ENCODE results near the gene PRICKLE3. TPM values are rescaled to one million over a fixed set of nuclear protein-coding genes. Genes with fewer than 3 reads are reported as not detected.
"Not testable (repeated sequence)": the region's sequence is repeated elsewhere in the genome, so short reads cannot be mapped to it uniquely, and the experiment has no call there.

The PRICKLE3 gene
- polyA plus RNA-seq, 3 donors from 2014 or later: 2.1 to 4.1 TPM; not detected in 1

GRCh38 chrX:49155243-49155899, 30.8 kb downstream of the PRICKLE3 start:
- Mint-ChIP-seq H3K4me1 (peaks cover 12 to 16% of the 10 kb centered on the region in 2 donors), H3K27ac (peak overlapping the region; percentile 89 to 97 (median 92)), H3K9me3 (no peaks in the 10 kb centered on the region), H3K36me3 (no peaks in the 10 kb centered on the region), H3K27me3 (ENCODE audit: low read depth in 3 of 3) (peaks cover 2 to 13% (median 5%) of the 10 kb centered on the region in 3 donors), H3K4me3 (peak overlapping the region; percentile 89 to 92 (median 92))
- DNase-seq: peak in 2 of 3 donors; percentile 25 to 31

GRCh38 chrX:49153467-49153866, 32.7 kb downstream of the PRICKLE3 start:
- Mint-ChIP-seq H3K36me3 (no peaks in the 10 kb centered on the region), H3K4me3 (no peak overlapping the region), H3K9me3 (no peaks in the 10 kb centered on the region), H3K27ac (no peak overlapping the region), H3K27me3 (ENCODE audit: low read depth in 3 of 3) (peaks cover 2 to 8% (median 5%) of the 10 kb centered on the region in 3 donors), H3K4me1 (peaks cover 12 to 16% of the 10 kb centered on the region in 2 donors)
- DNase-seq: no peak

DNA sequence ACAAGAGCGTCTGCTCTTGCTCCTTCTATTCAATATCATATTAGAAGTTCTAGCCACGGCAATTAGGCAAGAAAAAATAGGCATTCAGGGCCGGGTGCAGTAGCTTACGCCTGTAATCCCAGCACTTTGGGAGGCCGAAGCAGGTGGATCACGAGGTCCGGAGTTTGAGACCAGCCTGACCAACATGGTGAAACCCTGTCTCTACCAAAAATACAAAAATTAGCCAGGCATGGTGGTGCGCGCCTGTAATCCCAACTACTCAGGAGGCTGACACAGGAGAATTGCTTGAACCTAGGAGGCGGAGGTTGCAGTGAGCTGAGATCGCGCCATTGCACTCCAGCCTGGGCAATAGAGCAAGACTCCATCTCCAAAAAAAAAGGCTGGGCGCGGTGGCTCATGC, 36.9 kb downstream of the PRICKLE3 start:
- H3K9me3 Mint-ChIP-seq; H3K36me3 Mint-ChIP-seq; DNase-seq; H3K27me3 Mint-ChIP-seq (ENCODE audit: low read depth in 3 of 3); H3K4me1 Mint-ChIP-seq; H3K4me3 Mint-ChIP-seq; H3K27ac Mint-ChIP-seq: not testable (repeated sequence)

DNA sequence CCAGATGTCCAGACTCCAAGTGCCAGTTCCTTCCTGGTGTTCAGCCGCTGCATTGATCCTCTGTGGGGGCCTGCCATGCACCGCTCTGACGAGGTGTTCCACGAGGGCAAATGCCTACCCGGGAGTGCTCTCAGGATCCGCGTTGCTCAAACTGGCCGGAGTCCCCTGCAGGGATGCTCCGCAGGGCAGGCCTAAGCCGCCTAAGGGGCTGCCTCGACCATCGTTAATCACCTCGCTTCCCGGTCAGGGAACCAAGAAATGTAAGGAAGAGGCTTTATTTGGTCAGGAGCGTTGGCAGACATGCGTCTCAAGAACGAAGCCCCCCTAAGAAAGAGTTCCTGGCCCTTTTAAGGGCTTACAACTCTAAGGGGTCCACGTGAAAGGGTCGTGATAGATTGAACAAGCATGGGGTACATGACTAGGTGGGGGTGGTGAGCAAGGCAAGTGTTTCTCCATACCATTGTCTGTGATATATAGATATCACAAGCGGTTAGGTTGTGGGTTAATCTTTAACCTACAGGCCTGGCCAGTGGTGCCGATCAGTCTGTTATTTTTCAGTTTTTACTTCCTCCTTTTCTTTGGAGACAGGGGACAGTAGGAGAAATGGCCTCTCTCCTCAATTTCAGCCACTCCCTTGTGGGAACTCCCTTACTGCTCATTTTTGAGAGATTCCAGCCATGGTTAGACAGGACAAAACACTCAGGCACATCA, 37.6 kb downstream of the PRICKLE3 start:
- DNase-seq; H3K4me1 Mint-ChIP-seq; H3K27ac Mint-ChIP-seq; H3K36me3 Mint-ChIP-seq; H3K27me3 Mint-ChIP-seq (ENCODE audit: low read depth in 3 of 3); H3K9me3 Mint-ChIP-seq; H3K4me3 Mint-ChIP-seq: not testable (repeated sequence)

- DNase-seq: no peak
- H3K27ac Mint-ChIP-seq: no peak overlapping the region
- peaks cover 0 to 5% (median 2%) of the 10 kb centered on the region in 3 donors for H3K27me3 Mint-ChIP-seq (ENCODE audit: low read depth in 3 of 3)
- no peaks in the 10 kb centered on the region for H3K4me1 Mint-ChIP-seq
- H3K36me3 Mint-ChIP-seq: no peaks in the 10 kb centered on the region
- H3K9me3 Mint-ChIP-seq: no peaks in the 10 kb centered on the region
- no peak overlapping the region for H3K4me3 Mint-ChIP-seq
These were observed 38.2 kb downstream of the PRICKLE3 start for GRCh38 chrX:49147936-49148335.

- no peak for DNase-seq
- Mint-ChIP-seq H3K4me1 (no peaks in the 10 kb centered on the region), H3K27me3 (ENCODE audit: low read depth in 3 of 3) (peaks cover 2 to 5% (median 2%) of the 10 kb centered on the region in 3 donors), H3K9me3 (peaks cover 0 to 2% (median 0%) of the 10 kb centered on the region in 6 donors), H3K4me3 (no peak overlapping the region), H3K27ac (no peak overlapping the region), H3K36me3 (no peaks in the 10 kb centered on the region)
These were observed 38.9 kb downstream of the PRICKLE3 start for GRCh38 chrX:49147282-49147681.

DNA sequence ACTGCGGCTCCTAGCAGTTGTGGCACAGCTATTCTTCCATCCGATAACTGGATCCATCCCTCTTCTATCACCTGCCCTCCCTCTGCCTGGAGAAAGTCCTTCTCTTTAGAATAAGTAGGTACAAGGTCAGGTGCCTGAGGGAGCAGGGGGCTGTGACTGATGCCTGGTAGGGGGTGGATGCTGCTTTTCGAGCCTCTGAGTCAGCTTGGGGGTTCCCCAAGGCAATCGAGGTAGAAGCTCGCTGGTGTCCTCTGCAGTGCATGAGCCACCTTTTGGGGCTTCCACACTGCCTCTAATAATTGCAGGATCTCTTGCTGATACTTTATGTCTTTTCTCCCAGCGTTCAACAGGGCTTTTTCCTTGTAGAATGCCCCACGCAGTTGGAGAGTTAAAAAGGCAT, 43.0 kb downstream of the PRICKLE3 start:
- H3K27ac Mint-ChIP-seq; H3K4me3 Mint-ChIP-seq; H3K27me3 Mint-ChIP-seq (ENCODE audit: low read depth in 3 of 3); H3K4me1 Mint-ChIP-seq; DNase-seq: not testable (repeated sequence)
- Mint-ChIP-seq H3K9me3 (peaks cover 8 to 30% (median 23%) of the 10 kb centered on the region in 6 donors), H3K36me3 (peaks cover 0 to 13% (median 4%) of the 10 kb centered on the region in 3 donors)

- H3K4me3 Mint-ChIP-seq; H3K4me1 Mint-ChIP-seq; DNase-seq; H3K27ac Mint-ChIP-seq; H3K27me3 Mint-ChIP-seq (ENCODE audit: low read depth in 3 of 3): not testable (repeated sequence)
- H3K36me3 Mint-ChIP-seq: peaks cover 0 to 13% (median 4%) of the 10 kb centered on the region in 3 donors
- peaks cover 8 to 36% (median 23%) of the 10 kb centered on the region in 6 donors for H3K9me3 Mint-ChIP-seq
These were observed 43.9 kb downstream of the PRICKLE3 start for GRCh38 chrX:49142264-49142663.

- no peaks in the 10 kb centered on the region for H3K4me1 Mint-ChIP-seq
- H3K27ac Mint-ChIP-seq: no peak overlapping the region
- peaks cover 8 to 42% (median 23%) of the 10 kb centered on the region in 6 donors for H3K9me3 Mint-ChIP-seq
- DNase-seq: no peak
- peaks cover 0 to 3% (median 2%) of the 10 kb centered on the region in 3 donors for H3K27me3 Mint-ChIP-seq (ENCODE audit: low read depth in 3 of 3)
- H3K36me3 Mint-ChIP-seq: peaks cover 4 to 13% (median 4%) of the 10 kb centered on the region in 3 donors
- no peak overlapping the region for H3K4me3 Mint-ChIP-seq
These were observed 46.5 kb downstream of the PRICKLE3 start for GRCh38 chrX:49139713-49140112.

DNA sequence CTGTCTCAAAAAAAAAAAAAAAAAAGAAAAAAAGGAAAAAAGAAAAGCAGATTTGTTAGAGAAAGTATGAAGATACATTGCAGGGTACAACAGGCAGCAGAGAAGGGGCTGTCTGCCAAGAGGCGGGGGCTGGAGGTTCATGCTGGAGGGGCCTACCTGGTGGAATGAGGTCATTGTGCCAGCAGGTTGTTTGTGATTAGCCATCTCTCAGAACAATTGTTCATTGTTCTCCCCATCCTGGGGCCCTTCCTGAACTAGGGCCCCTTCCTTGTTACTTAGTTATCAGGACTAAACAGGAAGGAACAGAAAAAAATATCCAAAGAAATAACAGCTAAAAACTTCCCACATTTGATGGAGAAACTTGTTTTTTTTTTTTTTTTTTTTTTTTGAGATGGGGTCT, 48.7 kb downstream of the PRICKLE3 start:
- no peak for DNase-seq
- Mint-ChIP-seq H3K4me1 (no peaks in the 10 kb centered on the region), H3K4me3 (no peak overlapping the region), H3K27me3 (ENCODE audit: low read depth in 3 of 3) (peaks cover 0 to 5% (median 0%) of the 10 kb centered on the region in 3 donors), H3K27ac (no peak overlapping the region), H3K9me3 (peaks cover 6 to 42% (median 23%) of the 10 kb centered on the region in 6 donors), H3K36me3 (peaks cover 4 to 13% (median 4%) of the 10 kb centered on the region in 3 donors)

DNA sequence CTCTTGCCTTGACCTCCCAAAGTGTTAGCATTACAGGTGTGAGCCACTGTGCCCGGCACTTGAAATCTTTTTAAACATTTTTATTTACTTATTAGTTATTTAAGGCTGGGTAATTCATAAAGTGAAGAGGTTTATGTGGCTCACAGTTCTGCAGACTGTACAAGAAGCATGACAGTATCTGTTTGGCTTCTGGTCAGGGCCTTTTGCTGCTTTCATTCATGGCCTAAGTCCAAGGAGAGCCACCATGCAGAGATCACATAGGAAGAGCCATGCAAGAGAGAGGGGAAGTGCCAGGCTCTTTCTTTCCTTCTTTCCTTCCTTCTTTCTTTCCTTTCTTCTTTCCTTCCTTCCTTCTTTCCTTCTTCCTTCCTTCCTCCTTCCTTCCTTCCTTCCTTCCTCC, 52.4 kb downstream of the PRICKLE3 start:
- Mint-ChIP-seq H3K27ac (no peak overlapping the region), H3K36me3 (peaks cover 0 to 4% (median 0%) of the 10 kb centered on the region in 3 donors), H3K4me3 (no peak overlapping the region), H3K4me1 (no peaks in the 10 kb centered on the region), H3K27me3 (ENCODE audit: low read depth in 3 of 3) (peaks cover 0 to 5% (median 0%) of the 10 kb centered on the region in 3 donors), H3K9me3 (peaks cover 0 to 12% (median under 1%) of the 10 kb centered on the region in 6 donors)
- DNase-seq: no peak

- not testable (repeated sequence) for DNase-seq; H3K4me3 Mint-ChIP-seq; H3K4me1 Mint-ChIP-seq; H3K27ac Mint-ChIP-seq; H3K27me3 Mint-ChIP-seq (ENCODE audit: low read depth in 3 of 3); H3K36me3 Mint-ChIP-seq; H3K9me3 Mint-ChIP-seq
These were observed 53.9 kb downstream of the PRICKLE3 start for GRCh38 chrX:49132275-49132674.

DNA sequence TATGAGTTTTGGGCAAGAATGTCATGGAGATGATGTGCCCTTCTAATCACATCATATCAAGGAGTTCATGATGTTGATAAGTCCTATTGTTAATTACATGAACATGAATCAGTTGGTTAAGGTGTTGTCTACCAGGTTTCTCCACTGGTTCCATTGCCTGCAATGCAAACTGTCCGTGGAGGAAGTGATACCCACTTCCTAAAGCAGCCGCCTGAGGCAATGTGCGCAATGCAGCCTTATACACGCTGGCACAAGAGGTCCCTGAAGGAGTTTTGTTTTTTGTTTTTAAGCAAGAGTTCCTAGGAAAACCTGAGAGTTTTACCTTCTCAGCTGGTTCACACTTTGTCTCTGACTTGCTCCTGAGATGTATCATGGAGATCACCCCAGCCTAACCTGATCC, 56.7 kb downstream of the PRICKLE3 start:
- no peaks in the 10 kb centered on the region for H3K36me3 Mint-ChIP-seq
- H3K9me3 Mint-ChIP-seq: no peaks in the 10 kb centered on the region
- no peak overlapping the region for H3K4me3 Mint-ChIP-seq
- H3K4me1 Mint-ChIP-seq: no peaks in the 10 kb centered on the region
- H3K27me3 Mint-ChIP-seq (ENCODE audit: low read depth in 3 of 3): peaks cover 0 to 2% (median 0%) of the 10 kb centered on the region in 3 donors
- no peak for DNase-seq
- H3K27ac Mint-ChIP-seq: no peak overlapping the region

GRCh38 chrX:49127742-49128258, 58.4 kb downstream of the PRICKLE3 start:
- H3K27ac Mint-ChIP-seq; H3K9me3 Mint-ChIP-seq; H3K27me3 Mint-ChIP-seq (ENCODE audit: low read depth in 3 of 3); H3K4me1 Mint-ChIP-seq; H3K36me3 Mint-ChIP-seq; DNase-seq; H3K4me3 Mint-ChIP-seq: not testable (repeated sequence)
